HCT116 (cell line): ENCODE data around the gene CASZ1. TPM values are rescaled to one million over a fixed set of nuclear protein-coding genes. Genes with fewer than 3 reads are reported as not detected.

Experiments
- ATAC-seq: fragments of 200-7000 bp; cut with Tn5 transposase; 2 replicates; pipeline ENCODE4 v1.9.1; 2020; ENCODE audit warnings: mild to moderate bottlenecking, moderate library complexity
- BruUV-seq: library from RNA; stranded (reverse); fragments of 400-500 nt; replicated peaks from 2 replicates; lab custom pipeline; 2021; lab: Mats Ljungman, UMichigan
- CTCF ChIA-PET: fragments of 300-600 bp; sonication (Branson Sonifier 250); formaldehyde crosslinking; loops from one replicate; lab custom pipeline; 2021; ENCODE audit warnings: antibody characterized with exemption; lab: Charles Lee
- POLR2A ChIA-PET: fragments of 300-600, 350-600 bp; sonication (Branson Sonifier 250); formaldehyde crosslinking; loops from one replicate; lab custom pipeline; 2021; ENCODE audit warnings: antibody characterized with exemption; lab: Charles Lee
- RAD21 ChIA-PET, 2 experiments: fragments of 300-600 bp; sonication (Branson Sonifier 250); formaldehyde crosslinking; loops; one replicate each; lab custom pipeline; 2023; ENCODE audit warnings: low total read pairs in 2 of 2; ENCODE audit not compliant: uncharacterized antibody in 2 of 2, unreplicated experiment in 2 of 2, low non-redundant PET in 1 of 2; lab: Charles Lee
- DNase-seq: peaks from one replicate; pipeline ENCODE4 v3.0.0-alpha.2; 2010; ENCODE audit warnings: low read depth, low spot score
- H2AFZ ChIP-seq: fragments of 200-600 bp; shearing (Covaris generic), sonication (generic); 2 replicates; pipeline ENCODE4 v1.6.1; 2017; ENCODE audit warnings: low read depth, mixed run types, mixed read lengths, antibody characterized with exemption, low read length; ENCODE audit not compliant: poor library complexity, severe bottlenecking
- H3K27ac ChIP-seq: 2 replicates; pipeline ENCODE4 v1.5.1; 2012; ENCODE audit warnings: low read depth, low read length
- H3K27me3 ChIP-seq: fragments of 200-600 bp; sonication (generic); 2 replicates; pipeline ENCODE4 v1.6.1; 2016; ENCODE audit warnings: mixed run types, low read length, mixed read lengths; ENCODE audit not compliant: insufficient read depth
- H3K36me3 ChIP-seq, 2 experiments: fragments of 200-500 bp in 1 of 2; fragments of 200-600 bp in 1 of 2; sonication (Bioruptor generic) in 1 of 2; sonication (generic) in 1 of 2; 2 replicates each; pipeline versions ENCODE4 v1.5.1 to v1.6.1; 2014 to 2016; ENCODE audit warnings: low read length in 2 of 2, inconsistent platforms in 1 of 2, mixed read lengths in 1 of 2, mixed run types in 1 of 2; ENCODE audit not compliant: insufficient read depth in 2 of 2, control insufficient read depth in 1 of 2
- H3K4me1 ChIP-seq, 2 experiments: fragments of 200-600 bp in 1 of 2; sonication (generic) in 1 of 2; 2 replicates each; pipeline versions ENCODE4 v1.5.1 to v1.6.1; 2012 to 2017; ENCODE audit warnings: low read length in 2 of 2, inconsistent platforms in 1 of 2, mild to moderate bottlenecking in 1 of 2, mixed read lengths in 1 of 2, mixed run types in 1 of 2, moderate library complexity in 1 of 2; ENCODE audit not compliant: insufficient read depth in 2 of 2, control insufficient read depth in 1 of 2
- H3K4me2 ChIP-seq: fragments of 200-600 bp; sonication (generic); 2 replicates; pipeline ENCODE4 v1.6.1; 2017; ENCODE audit warnings: mixed run types, low read length, mixed read lengths
- H3K4me3 ChIP-seq, 2 experiments: fragments of 200-600 bp in 1 of 2; sonication (generic) in 1 of 2; replicated peaks in 1 of 2; 2 replicates each; pipeline ENCODE4 v1.5.1; 2011 to 2016; ENCODE audit warnings: low read length in 2 of 2, control low read depth in 1 of 2, low read depth in 1 of 2, mild to moderate bottlenecking in 1 of 2, mixed read lengths in 1 of 2, mixed run types in 1 of 2
- H3K79me2 ChIP-seq: fragments of 200-600 bp; sonication (generic); 2 replicates; pipeline ENCODE4 v1.6.1; 2017; ENCODE audit warnings: mild to moderate bottlenecking, mixed run types, low read length, moderate library complexity, mixed read lengths; ENCODE audit not compliant: insufficient read depth
- H3K9ac ChIP-seq: fragments of 200-600 bp; sonication (generic); 2 replicates; pipeline ENCODE4 v1.6.1; 2016; ENCODE audit warnings: low read length, mixed read lengths
- H3K9me2 ChIP-seq: fragments of 200-600 bp; sonication (generic), shearing (Covaris generic); 2 replicates; pipeline ENCODE4 v1.6.1; 2017; ENCODE audit warnings: mixed run types, mild to moderate bottlenecking, moderate library complexity; ENCODE audit not compliant: insufficient read depth
- H3K9me3 ChIP-seq, 2 experiments: fragments of 200-500 bp in 1 of 2; fragments of 200-600 bp in 1 of 2; sonication (Bioruptor generic) in 1 of 2; sonication (generic) in 1 of 2; 2 replicates each; pipeline ENCODE4 v1.6.1; 2014 to 2017; ENCODE audit warnings: low read length in 2 of 2, mixed read lengths in 2 of 2, inconsistent platforms in 1 of 2, low read depth in 1 of 2, mild to moderate bottlenecking in 1 of 2, mixed run types in 1 of 2, moderate library complexity in 1 of 2; ENCODE audit not compliant: control insufficient read depth in 1 of 2, insufficient read depth in 1 of 2
- H4K20me1 ChIP-seq: fragments of 200-600 bp; sonication (generic), shearing (Covaris generic); 2 replicates; pipeline ENCODE4 v1.6.1; 2017; ENCODE audit warnings: mixed run types, mild to moderate bottlenecking, moderate library complexity; ENCODE audit not compliant: insufficient read depth
- EGR1 ChIP-seq: IDR thresholded peaks from 2 replicates; pipeline ENCODE4 v1.6.1; 2012; ENCODE audit warnings: low read depth
- EZH2 ChIP-seq: fragments of 200-600 bp; sonication (generic); IDR thresholded peaks from 2 replicates; pipeline ENCODE4 v1.6.1; 2017; ENCODE audit warnings: antibody characterized with exemption, mixed run types
- JUND ChIP-seq: IDR thresholded peaks from 2 replicates; pipeline ENCODE4 v1.6.1; 2012
- SIN3A ChIP-seq: IDR thresholded peaks from 2 replicates; pipeline ENCODE4 v1.6.1; 2012; ENCODE audit warnings: low read depth
- ZBTB33 ChIP-seq: IDR thresholded peaks from 2 replicates; pipeline ENCODE4 v1.6.1; 2011; ENCODE audit warnings: mild to moderate bottlenecking, low read length, moderate library complexity; ENCODE audit not compliant: insufficient replicate concordance; ENCODE audit errors: extremely low read depth
- ZNF274 ChIP-seq: fragments of 200-500 bp; sonication (Bioruptor generic); IDR thresholded peaks from 2 replicates; pipeline ENCODE4 v1.6.1; 2014; ENCODE audit warnings: mild to moderate bottlenecking, low read depth, low read length, inconsistent platforms
- intact Hi-C: fragments of 100-400 bp; cut with micrococcal nuclease; formaldehyde crosslinking; loops from 2 replicates; pipeline ENCODE4 v1.10.0; 2022
- total RNA-seq: library from RNA; stranded (reverse); gene quantifications from one replicate; pipeline ENCODE4 v1.2.1, GENCODE V29; 2021; ENCODE audit not compliant: unreplicated experiment

CASZ1 gene
- total RNA-seq, 1 experiment from 2014 or later = 7.7 TPM

- no peaks in the 10 kb centered on the region for H3K36me3 ChIP-seq
- ChIA-PET CTCF (no interaction called here), POLR2A (no interaction called here), RAD21 (no interaction called here)
- H3K4me2 ChIP-seq = no peak overlapping the region
- H3K9me2 ChIP-seq = no peaks in the 10 kb centered on the region
- DNase-seq (no peak), ATAC-seq (no peak)
- no peaks in the 10 kb centered on the region for H3K79me2 ChIP-seq
- no peak overlapping the region for H3K9ac ChIP-seq
- H4K20me1 ChIP-seq = no peaks in the 10 kb centered on the region
- no TSS peak for BruUV-seq
- H3K27ac ChIP-seq = no peak overlapping the region
- no peak overlapping the region for H2AFZ ChIP-seq
- H3K4me1 ChIP-seq = peaks cover 23% of the 10 kb centered on the region in 2 experiments
- no peak for TF ChIP-seq ZNF274
- TF ChIP-seq SIN3A = no peak
- TF ChIP-seq ZBTB33 = no peak
- TF ChIP-seq EGR1 = no peak
- no peak for TF ChIP-seq JUND
- no peak for TF ChIP-seq EZH2
- H3K4me3 ChIP-seq = no peak overlapping the region
- intact Hi-C loops = no loop called here
- no peaks in the 10 kb centered on the region for H3K9me3 ChIP-seq
- H3K27me3 ChIP-seq = no peaks in the 10 kb centered on the region
Measured at GRCh38 chr1:10601342-10602070, 194.9 kb downstream of the CASZ1 start.
